Hepatocyte (in vitro differentiated cells): ENCODE results near the gene CCDC40. TPM values are rescaled to one million over a fixed set of nuclear protein-coding genes. Genes with fewer than 3 reads are reported as not detected.
A peak's percentile ranks its signal among the peaks of the same experiment; 100 is the strongest.

Source experiments
- DNase-seq: peaks from one replicate; pipeline ENCODE4 v3.0.0-alpha.2; 2016; ENCODE audit warnings: low spot score
- H2AFZ ChIP-seq: fragments of 200-600 bp; sonication (generic); 2 replicates; pipeline ENCODE4 v1.6.0; 2016; ENCODE audit warnings: antibody characterized with exemption, mild to moderate bottlenecking
- H3K27ac ChIP-seq: fragments of 200-600 bp; sonication (generic); 2 replicates; pipeline ENCODE4 v1.5.1; 2016; ENCODE audit warnings: mild to moderate bottlenecking
- H3K27me3 ChIP-seq: fragments of 200-600 bp; sonication (generic); 2 replicates; pipeline ENCODE4 v1.6.1; 2016
- H3K36me3 ChIP-seq: fragments of 200-600 bp; sonication (generic); replicated peaks from 2 replicates; pipeline ENCODE4 v1.5.1; 2016; ENCODE audit warnings: low read depth; ENCODE audit not compliant: insufficient read depth
- H3K4me1 ChIP-seq: fragments of 200-600 bp; sonication (generic); 2 replicates; pipeline ENCODE4 v1.5.1; 2016; ENCODE audit warnings: mild to moderate bottlenecking, moderate library complexity; ENCODE audit not compliant: insufficient read depth
- H3K4me2 ChIP-seq: fragments of 200-600 bp; sonication (generic); 2 replicates; pipeline ENCODE4 v1.6.0; 2016
- H3K4me3 ChIP-seq: fragments of 200-600 bp; sonication (generic); 2 replicates; pipeline ENCODE4 v1.5.1; 2016; ENCODE audit warnings: mild to moderate bottlenecking
- H3K79me2 ChIP-seq: fragments of 200-600 bp; sonication (generic); 2 replicates; pipeline ENCODE4 v1.6.0; 2017; ENCODE audit warnings: mild to moderate bottlenecking
- H3K9me2 ChIP-seq: fragments of 200-600 bp; sonication (generic); replicated peaks from 2 replicates; pipeline ENCODE4 v1.6.0; 2017; ENCODE audit warnings: mild to moderate bottlenecking; ENCODE audit not compliant: insufficient read depth
- H3K9me3 ChIP-seq: fragments of 200-600 bp; sonication (generic); 2 replicates; pipeline ENCODE4 v1.5.1; 2016; ENCODE audit warnings: low read depth, mild to moderate bottlenecking
- H4K20me1 ChIP-seq: fragments of 200-600 bp; sonication (generic); 2 replicates; pipeline ENCODE4 v1.6.0; 2016; ENCODE audit warnings: mild to moderate bottlenecking; ENCODE audit not compliant: insufficient read depth, poor library complexity, severe bottlenecking
- EZH2 ChIP-seq: fragments of 200-600 bp; sonication (generic); IDR thresholded peaks from 2 replicates; pipeline ENCODE4 v1.6.1; 2016; ENCODE audit warnings: antibody characterized with exemption, mild to moderate bottlenecking, borderline replicate concordance
- EZH2phosphoT487 ChIP-seq: fragments of 200-600 bp; sonication (generic); IDR thresholded peaks from one replicate; pipeline ENCODE4 v1.6.1; 2018; ENCODE audit warnings: antibody characterized with exemption, mild to moderate bottlenecking, low read depth, moderate library complexity; ENCODE audit not compliant: unreplicated experiment, severe bottlenecking
- WGBS: methylation state at CpG from one replicate; pipeline ENCODE4 v1.1.6; 2016; ENCODE audit warnings: low lambda C conversion rate; ENCODE audit errors: missing lambda C conversion rate; 5-methylcytosine and 5-hydroxymethylcytosine counted together
- polyA plus RNA-seq: library from polyadenylated mRNA; unstranded; fragments of >200 nt; fragmentation: Nextera tagmentation; extraction: Ambion mirVana; gene quantifications from 2 replicates; pipeline ENCODE4 v1.2.1, GENCODE V29; 2016
- total RNA-seq: library from RNA; depleted of rRNA; stranded (reverse); fragments of >200 nt; gene quantifications from 2 replicates; pipeline ENCODE4 v1.2.3, GENCODE V29; 2014
- TF ChIP-seq, protein P1 (sequence below): fragments of 200-600 bp; sonication (generic); IDR thresholded peaks from 2 replicates; pipeline ENCODE4 v1.5.1; 2016; ENCODE audit warnings: antibody characterized with exemption, mild to moderate bottlenecking; ENCODE audit not compliant: poor library complexity

Gene CCDC40
- total and polyA plus RNA-seq, 2 experiments from 2014 or later: 2.2 to 4.7 TPM

DNA sequence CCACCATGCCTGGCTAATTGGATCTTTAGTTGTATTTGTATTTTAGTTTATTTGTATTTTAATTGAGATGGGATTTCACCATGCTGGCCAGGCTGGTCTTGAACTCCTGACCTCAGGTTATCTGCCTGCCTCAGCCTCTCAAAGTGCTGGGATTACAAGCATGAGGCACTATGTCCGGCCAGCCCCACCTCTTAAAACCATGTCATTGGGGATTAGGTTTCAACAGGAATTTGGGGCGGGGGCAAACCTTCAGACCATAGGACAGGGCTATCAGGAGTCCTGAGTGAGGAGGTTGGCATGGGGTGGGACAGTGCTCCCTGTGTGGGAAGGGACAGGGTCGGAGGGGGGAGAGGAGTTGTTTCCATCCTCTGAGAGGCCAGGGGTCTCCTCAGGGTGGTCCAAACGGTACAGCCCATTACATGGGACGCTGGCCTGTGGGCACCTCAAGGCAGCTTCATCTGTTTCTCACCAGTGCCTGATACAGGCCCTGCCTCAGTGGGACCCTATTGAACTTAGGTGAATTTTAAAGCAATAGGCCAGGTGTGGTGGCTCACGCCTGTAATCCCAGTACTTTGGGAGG, 86.6 kb downstream of the CCDC40 start:
- Histone ChIP-seq H3K9me2 (no peaks in the 10 kb centered on the region), H3K27ac (no peak overlapping the region), H3K4me2 (no peak overlapping the region), H3K79me2 (no peaks in the 10 kb centered on the region), H4K20me1 (no peaks in the 10 kb centered on the region), H3K27me3 (no peaks in the 10 kb centered on the region), H3K36me3 (no peaks in the 10 kb centered on the region), H2AFZ (no peak overlapping the region), H3K9me3 (no peaks in the 10 kb centered on the region), H3K4me3 (no peak overlapping the region), H3K4me1 (no peaks in the 10 kb centered on the region)
- TF ChIP-seq, protein P1, sequence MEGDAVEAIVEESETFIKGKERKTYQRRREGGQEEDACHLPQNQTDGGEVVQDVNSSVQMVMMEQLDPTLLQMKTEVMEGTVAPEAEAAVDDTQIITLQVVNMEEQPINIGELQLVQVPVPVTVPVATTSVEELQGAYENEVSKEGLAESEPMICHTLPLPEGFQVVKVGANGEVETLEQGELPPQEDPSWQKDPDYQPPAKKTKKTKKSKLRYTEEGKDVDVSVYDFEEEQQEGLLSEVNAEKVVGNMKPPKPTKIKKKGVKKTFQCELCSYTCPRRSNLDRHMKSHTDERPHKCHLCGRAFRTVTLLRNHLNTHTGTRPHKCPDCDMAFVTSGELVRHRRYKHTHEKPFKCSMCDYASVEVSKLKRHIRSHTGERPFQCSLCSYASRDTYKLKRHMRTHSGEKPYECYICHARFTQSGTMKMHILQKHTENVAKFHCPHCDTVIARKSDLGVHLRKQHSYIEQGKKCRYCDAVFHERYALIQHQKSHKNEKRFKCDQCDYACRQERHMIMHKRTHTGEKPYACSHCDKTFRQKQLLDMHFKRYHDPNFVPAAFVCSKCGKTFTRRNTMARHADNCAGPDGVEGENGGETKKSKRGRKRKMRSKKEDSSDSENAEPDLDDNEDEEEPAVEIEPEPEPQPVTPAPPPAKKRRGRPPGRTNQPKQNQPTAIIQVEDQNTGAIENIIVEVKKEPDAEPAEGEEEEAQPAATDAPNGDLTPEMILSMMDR: no peak
- TF ChIP-seq EZH2 (no peak), EZH2phosphoT487 (no peak)
- WGBS: 91% methylated on average over 6 of the region's 6 CpGs
- DNase-seq: no peak

DNA sequence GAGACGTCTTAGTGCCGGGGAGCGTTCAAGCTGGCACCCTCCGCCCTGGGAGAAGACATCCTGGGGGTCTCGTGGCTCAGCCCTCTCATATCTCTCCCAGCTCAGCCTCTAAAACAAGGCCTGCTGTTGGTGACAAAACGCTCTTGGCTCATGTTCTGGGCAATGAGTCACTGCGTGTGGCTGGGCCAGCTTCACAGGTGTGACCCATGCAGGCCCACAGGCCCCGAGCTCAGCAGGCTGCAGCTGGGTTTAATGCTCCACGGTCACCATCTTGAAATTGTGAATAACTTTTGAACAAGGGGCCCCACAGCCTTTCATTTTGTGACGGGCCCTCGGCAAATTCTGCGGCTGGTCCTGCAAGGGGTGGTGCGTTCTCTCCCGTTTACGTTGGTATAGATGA, 87.3 kb downstream of the CCDC40 start:
- H3K9me3 ChIP-seq: no peaks in the 10 kb centered on the region
- 86% methylated on average over 15 of the region's 15 CpGs for WGBS
- no peaks in the 10 kb centered on the region for H3K27me3 ChIP-seq
- TF ChIP-seq EZH2phosphoT487 (no peak), EZH2 (no peak)
- TF ChIP-seq, protein P1: no peak
- no peaks in the 10 kb centered on the region for H4K20me1 ChIP-seq
- no peak overlapping the region for H3K4me2 ChIP-seq
- no peaks in the 10 kb centered on the region for H3K36me3 ChIP-seq
- H3K79me2 ChIP-seq: no peaks in the 10 kb centered on the region
- no peaks in the 10 kb centered on the region for H3K9me2 ChIP-seq
- no peaks in the 10 kb centered on the region for H3K4me1 ChIP-seq
- H3K4me3 ChIP-seq: no peak overlapping the region
- no peak overlapping the region for H2AFZ ChIP-seq
- H3K27ac ChIP-seq: no peak overlapping the region
- DNase-seq: no peak

DNA sequence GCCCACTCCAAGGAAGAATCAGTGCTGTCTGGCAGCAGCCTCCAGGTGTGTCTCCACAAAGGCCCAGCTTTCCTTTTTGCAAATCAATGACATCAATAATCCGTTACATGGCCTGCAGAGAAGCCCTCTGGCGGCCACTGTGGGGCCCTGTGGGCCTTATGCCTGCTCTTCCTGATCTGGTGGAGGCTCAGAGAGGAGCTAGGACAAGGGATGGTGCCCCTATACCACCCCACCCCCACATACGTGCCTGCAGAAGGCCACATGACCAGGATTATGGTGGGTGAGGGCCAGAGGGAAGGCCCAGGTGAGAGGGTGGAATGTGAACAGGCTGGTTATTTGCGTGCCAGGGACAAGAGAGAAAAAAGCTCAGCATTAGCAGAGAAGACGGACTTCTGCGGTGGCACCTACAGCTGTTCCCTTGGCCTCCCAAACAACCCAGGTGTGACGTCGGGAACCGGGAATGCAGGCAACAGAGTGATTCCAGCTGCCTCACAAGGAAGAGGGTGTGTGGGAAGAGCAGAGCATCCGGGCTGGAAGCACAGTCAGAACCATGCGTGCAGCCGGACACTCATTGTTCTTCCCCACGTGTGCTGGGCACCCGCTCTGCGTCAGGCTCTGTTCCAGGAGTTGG, 88.0 kb downstream of the CCDC40 start:
- Histone ChIP-seq H4K20me1 (no peaks in the 10 kb centered on the region), H3K27me3 (no peaks in the 10 kb centered on the region), H2AFZ (no peak overlapping the region), H3K9me2 (no peaks in the 10 kb centered on the region), H3K36me3 (no peaks in the 10 kb centered on the region), H3K9me3 (no peaks in the 10 kb centered on the region), H3K4me3 (no peak overlapping the region), H3K4me2 (no peak overlapping the region), H3K79me2 (no peaks in the 10 kb centered on the region), H3K27ac (peak overlapping the region; percentile 39), H3K4me1 (no peaks in the 10 kb centered on the region)
- peak; percentile 72 for DNase-seq
- WGBS: 62% methylated on average over 15 of the region's 15 CpGs
- TF ChIP-seq EZH2 (no peak), EZH2phosphoT487 (no peak)
- TF ChIP-seq, protein P1: peak; percentile 41
